GM12878 (cell line): ENCODE results near the gene ERCC4. TPM values are rescaled to one million over a fixed set of nuclear protein-coding genes. Genes with fewer than 3 reads are reported as not detected.

Source experiments
- ATAC-seq: fragments of 200-7000 bp; cut with Tn5 transposase; 3 replicates; pipeline ENCODE4 v1.9.1; 2020; ENCODE audit warnings: mild to moderate bottlenecking, moderate library complexity
- BruUV-seq: library from RNA; stranded (reverse); fragments of 400-500 nt; replicated peaks from 2 replicates; lab custom pipeline; 2021; lab: Mats Ljungman, UMichigan
- CTCF ChIA-PET: fragments of 300-600 bp; sonication (Branson Sonifier 250); formaldehyde crosslinking; extraction: SDS; loops from one replicate; lab custom pipeline; 2021; ENCODE audit warnings: inconsistent platforms; lab: Yijun Ruan, JAX
- POLR2A ChIA-PET: fragments of 350-600 bp; formaldehyde crosslinking; extraction: SDS; loops from one replicate; lab custom pipeline; 2021; ENCODE audit warnings: inconsistent platforms; lab: Charles Lee
- RAD21 ChIA-PET: fragments of 300-600 bp; sonication (Branson Sonifier 250); formaldehyde crosslinking; loops from one replicate; lab custom pipeline; 2023; ENCODE audit warnings: antibody characterized with exemption; ENCODE audit not compliant: unreplicated experiment; lab: Charles Lee
- SMC1A ChIA-PET: fragments of 300-600 bp; sonication (Branson Sonifier 250); formaldehyde crosslinking; loops from one replicate; lab custom pipeline; 2023; ENCODE audit not compliant: unreplicated experiment, uncharacterized antibody; lab: Charles Lee
- DNase-seq: peaks from one replicate; pipeline ENCODE4 v3.0.0-alpha.2; 2011; ENCODE audit warnings: low read depth, low spot score
- FAIRE-seq: peaks from 3 replicates; lab custom pipeline; 2011; peaks lifted over from hg19 to GRCh38; lab: Jason Lieb, UNC
- H2AFZ ChIP-seq: 2 replicates; pipeline ENCODE4 v1.6.0; 2011; ENCODE audit warnings: low read depth, low read length, control low read depth; ENCODE audit not compliant: control insufficient read depth
- H3K27ac ChIP-seq: 2 replicates; pipeline ENCODE4 v1.5.1; 2011; ENCODE audit warnings: control low read depth; ENCODE audit not compliant: control insufficient read depth, insufficient read depth
- H3K27me3 ChIP-seq, 2 experiments: replicated peaks in 1 of 2; 2 replicates each; pipeline versions ENCODE4 v1.6.0 to v1.6.1; 2011; ENCODE audit warnings: low read length in 1 of 2; ENCODE audit not compliant: control insufficient read depth in 2 of 2, insufficient read depth in 2 of 2
- H3K36me3 ChIP-seq, 2 experiments: 2 replicates each; pipeline ENCODE4 v1.5.1; 2011; ENCODE audit warnings: low read length in 1 of 2; ENCODE audit not compliant: control insufficient read depth in 2 of 2, insufficient read depth in 2 of 2
- H3K4me1 ChIP-seq: 2 replicates; pipeline ENCODE4 v1.6.1; 2011; ENCODE audit warnings: mild to moderate bottlenecking, low read length, moderate library complexity, mixed read lengths; ENCODE audit not compliant: control insufficient read depth, insufficient read depth
- H3K4me2 ChIP-seq: 2 replicates; pipeline ENCODE4 v1.6.0; 2011; ENCODE audit warnings: control low read depth; ENCODE audit not compliant: control insufficient read depth, insufficient read depth
- H3K4me3 ChIP-seq: fragments of 200-600 bp; sonication (generic); 2 replicates; pipeline ENCODE4 v1.5.1; 2016
- H3K79me2 ChIP-seq: 2 replicates; pipeline ENCODE4 v1.6.0; 2011; ENCODE audit warnings: low read length; ENCODE audit not compliant: control insufficient read depth, insufficient read depth
- H3K9ac ChIP-seq: 2 replicates; pipeline ENCODE4 v1.8.0; 2011; ENCODE audit warnings: low read length, control low read depth, mixed read lengths; ENCODE audit not compliant: control insufficient read depth, insufficient read depth
- H3K9me3 ChIP-seq: replicated peaks from 3 replicates; pipeline ENCODE4 v1.5.1; 2011; ENCODE audit warnings: mild to moderate bottlenecking, low read length; ENCODE audit not compliant: control insufficient read depth, insufficient read depth
- H4K20me1 ChIP-seq: 2 replicates; pipeline ENCODE4 v1.6.0; 2011; ENCODE audit not compliant: control insufficient read depth, insufficient read depth
- CEBPZ ChIP-seq: fragments of 150-350 bp; IDR thresholded peaks from 2 replicates; pipeline ENCODE4 v1.6.1; 2016; ENCODE audit warnings: low read depth, low read length
- FOXM1 ChIP-seq: IDR thresholded peaks from 2 replicates; pipeline ENCODE4 v1.6.1; 2012; ENCODE audit warnings: low read depth, mild to moderate bottlenecking, inconsistent platforms, low read length, moderate library complexity
- PRDM15 ChIP-seq: fragments of 450-650 bp; formaldehyde crosslinking; IDR thresholded peaks from 2 replicates; pipeline ENCODE4 v1.4.0; 2020; ENCODE audit warnings: mild to moderate bottlenecking, moderate library complexity
- SUZ12 ChIP-seq: fragments of 200-600 bp; sonication (generic); IDR thresholded peaks from one replicate; pipeline ENCODE4 v1.6.1; 2018; ENCODE audit warnings: antibody characterized with exemption, mild to moderate bottlenecking; ENCODE audit not compliant: unreplicated experiment
- WGBS: methylation state at CpG from one replicate; pipeline ENCODE4 v1.1.6; 2016; ENCODE audit warnings: low lambda C conversion rate; ENCODE audit not compliant: insufficient replicate concordance, insufficient coverage; ENCODE audit errors: missing lambda C conversion rate; 5-methylcytosine and 5-hydroxymethylcytosine counted together
- in situ Hi-C: fragments of 300-500 bp; cut with MboI; formaldehyde crosslinking; loops from 9 replicates; pipeline ENCODE4 v1.14.3; 2018; ENCODE audit warnings: mixed read lengths
- intact Hi-C: fragments of 100-400 bp; cut with micrococcal nuclease; formaldehyde crosslinking; loops from one replicate; pipeline ENCODE4 v1.14.2; 2022; ENCODE audit not compliant: unreplicated experiment
- polyA plus RNA-seq, 11 experiments: library from polyadenylated mRNA; depleted of rRNA in 4 of 11; unstranded in 6 of 11; stranded (reverse) in 5 of 11; fragments of >200 nt; fragmentation: Nextera tagmentation in 4 of 11; fragmentation: Illumina TruSeq in 1 of 11; extraction: Ambion mirVana in 4 of 11; extraction: Trizol in 1 of 11; gene quantifications; 1 replicate in 1 of 11; 2 replicates in 10 of 11; pipeline versions ENCODE4 v1.2.1 to v1.2.3, GENCODE V29; 2011 to 2016; ENCODE audit warnings: inconsistent platforms in 2 of 11, missing spikeins in 2 of 11, low read depth in 1 of 11
- total RNA-seq, 4 experiments: library from RNA; depleted of rRNA in 3 of 4; stranded (reverse); fragments of >200 nt in 3 of 4; fragmentation: Illumina TruSeq in 1 of 4; extraction: Trizol in 1 of 4; gene quantifications; 2 replicates each; pipeline versions ENCODE4 v1.2.1 to v1.2.3, GENCODE V29; 2013 to 2021

ERCC4 gene
- total and polyA plus RNA-seq, 10 of the 15 experiments (the other 5 are each of a cell fraction or from before 2014, with no cell fraction given) = 4.7 to 24.6 (median 8.9) TPM

- Histone ChIP-seq H3K4me2 (no peak overlapping the region), H3K27me3 (no peaks in the 10 kb centered on the region), H2AFZ (no peak overlapping the region), H3K36me3 (no peaks in the 10 kb centered on the region), H3K4me1 (peaks cover 4% of the 10 kb centered on the region; the same call in 1 of the 2 replicates), H3K27ac (no peak overlapping the region), H3K79me2 (no peaks in the 10 kb centered on the region), H3K9me3 (no peaks in the 10 kb centered on the region), H4K20me1 (no peaks in the 10 kb centered on the region), H3K9ac (no peak overlapping the region), H3K4me3 (no peak overlapping the region)
- DNase-seq (no peak), ATAC-seq (no peak), FAIRE-seq (no peak)
- POLR2A ChIA-PET = no interaction called here
- no TSS peak for BruUV-seq
- RAD21 ChIA-PET = no interaction called here
- SMC1A ChIA-PET = interaction anchor here (0.6 kb wide), 3 partner anchors 15 to 57 kb away, joined by 3 read pairs; no protein-coding TSS in a partner anchor
- CTCF ChIA-PET = no interaction called here
- TF ChIP-seq CEBPZ (no peak), SUZ12 (no peak), FOXM1 (no peak), PRDM15 (no peak)
- in situ Hi-C loops = no loop called here
- intact Hi-C loops = no loop called here
- 88% methylated on average over 9 of the region's 9 CpGs for WGBS
These were observed 53.5 kb downstream of the ERCC4 start for GRCh38 chr16:13973321-13974023.
